Left kidney (tissue), 2 donors: Measurements from ENCODE around the gene KCNIP3. TPM values are rescaled to one million over a fixed set of nuclear protein-coding genes. Genes with fewer than 3 reads are reported as not detected.
A peak's percentile ranks its signal among the peaks of the same experiment; 100 is the strongest.
"Not testable (repeated sequence)": the region's sequence is repeated elsewhere in the genome, so short reads cannot be mapped to it uniquely, and the experiment has no call there.

ENCODE experiments used
- DNase-seq: peaks from one replicate; pipeline ENCODE4 v3.0.0-alpha.2; 2013
- polyA plus RNA-seq: library from polyadenylated mRNA; unstranded; fragments of 120-200 nt; gene quantifications from one replicate; pipeline ENCODE4 v1.2.1, GENCODE V29; 2013; ENCODE audit not compliant: insufficient read length

KCNIP3 gene
- polyA plus RNA-seq, 1 donor = 17.7 TPM

DNA sequence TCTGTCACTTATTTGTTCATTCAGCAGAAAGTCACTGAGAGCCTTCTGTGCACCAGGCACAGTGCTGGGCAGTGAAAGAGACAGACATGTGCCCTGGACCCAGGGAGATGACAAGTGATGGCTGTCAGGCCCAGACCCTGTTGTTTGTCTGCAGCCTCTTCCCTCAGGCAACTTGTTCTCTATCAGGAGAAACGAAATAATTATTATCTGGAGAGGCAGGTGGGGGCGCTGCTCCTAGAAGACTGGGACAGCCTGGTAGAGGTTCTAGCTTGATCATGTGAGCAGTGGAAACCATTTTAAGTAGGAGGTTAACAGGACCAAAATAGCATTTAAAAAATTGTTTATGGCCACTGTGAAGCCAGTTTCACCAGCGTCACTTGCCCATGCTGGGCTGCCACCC, 107.5 kb downstream of the KCNIP3 start:
- DNase-seq = not testable (repeated sequence)

- DNase-seq = not testable (repeated sequence)
These were observed 114.1 kb downstream of the KCNIP3 start for GRCh38 chr2:95411239-95411638.

GRCh38 chr2:95414015-95414594, 117.0 kb downstream of the KCNIP3 start:
- peak; percentile 55 for DNase-seq

- not testable (repeated sequence) for DNase-seq
These were observed 118.0 kb downstream of the KCNIP3 start for GRCh38 chr2:95415138-95415537.

DNA sequence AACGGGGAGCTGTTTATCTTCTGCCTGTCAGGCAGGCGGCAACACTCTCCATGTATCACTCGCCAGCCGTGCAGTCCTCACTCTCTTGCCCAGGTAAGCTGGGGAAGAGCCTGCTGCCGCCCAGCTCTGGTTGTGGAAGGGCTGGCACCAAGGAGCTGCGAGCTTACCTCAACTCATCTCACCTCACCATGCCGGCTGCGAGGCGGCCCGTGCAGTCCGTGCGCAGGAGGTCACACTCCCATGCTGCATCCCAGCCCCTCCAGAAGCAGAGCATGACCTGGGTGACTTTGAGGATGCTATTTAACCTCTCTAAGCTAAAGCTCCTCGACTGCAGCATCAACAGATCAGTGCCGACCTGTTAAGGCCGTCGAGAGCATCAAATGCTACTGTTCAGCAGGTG, 118.4 kb downstream of the KCNIP3 start:
- not testable (repeated sequence) for DNase-seq

DNA sequence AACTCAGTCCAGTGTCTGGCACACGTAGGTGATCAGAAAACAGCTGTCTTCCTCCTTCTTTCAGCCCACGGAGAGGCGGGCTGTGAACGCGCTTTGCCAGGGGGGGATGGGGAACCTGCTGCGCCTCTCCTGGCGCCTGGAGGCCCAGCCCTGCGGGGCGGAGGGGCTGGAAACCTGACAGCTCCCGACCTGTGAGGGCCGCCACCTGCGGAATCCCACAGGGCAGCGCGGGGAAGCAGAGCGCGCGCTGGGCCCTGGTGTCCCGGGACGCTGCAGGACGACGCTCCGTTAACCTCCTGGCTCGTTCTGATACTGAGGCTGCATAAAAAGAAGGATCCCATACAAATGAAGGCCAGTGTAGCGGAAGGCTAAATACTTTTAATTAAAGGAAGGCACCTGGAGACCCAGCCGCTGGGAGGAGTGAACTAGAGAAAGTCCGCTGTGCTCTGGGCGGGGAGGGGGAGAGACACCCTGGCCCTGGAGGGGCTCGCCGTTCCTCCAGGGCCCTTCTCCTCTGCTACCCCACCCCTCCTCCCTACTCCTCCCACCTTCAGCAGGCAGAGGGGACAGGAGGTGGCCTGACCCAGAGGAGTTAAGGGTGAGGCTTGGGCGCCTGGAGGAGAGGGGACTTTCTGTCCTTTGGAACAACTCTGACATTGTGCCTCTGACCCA, 130.2 kb downstream of the KCNIP3 start:
- not testable (repeated sequence) for DNase-seq

GRCh38 chr2:95429748-95430467, 132.8 kb downstream of the KCNIP3 start:
- DNase-seq = not testable (repeated sequence)

DNA sequence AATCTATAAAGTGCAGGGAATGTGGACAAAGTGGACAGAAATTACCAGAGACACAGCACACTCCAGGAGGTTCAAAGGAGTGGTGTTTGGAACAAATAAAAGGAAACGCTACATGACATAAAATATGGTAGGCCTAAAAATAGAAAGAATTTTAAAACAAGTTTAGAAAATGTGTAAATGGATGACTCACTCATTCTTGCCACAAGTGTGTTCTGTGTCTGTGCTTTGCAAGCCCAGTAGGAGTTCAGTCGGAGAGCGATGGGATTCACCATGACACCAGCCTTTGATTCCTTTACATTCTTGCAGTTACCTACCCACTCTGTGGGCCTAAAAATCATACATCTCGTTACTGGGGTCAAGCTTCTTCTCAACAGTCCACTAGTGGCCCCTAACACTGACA, 136.2 kb downstream of the KCNIP3 start:
- DNase-seq = not testable (repeated sequence)

GRCh38 chr2:95433973-95434372, 136.8 kb downstream of the KCNIP3 start:
- DNase-seq = not testable (repeated sequence)

GRCh38 chr2:95434507-95435076, 137.4 kb downstream of the KCNIP3 start:
- not testable (repeated sequence) for DNase-seq

- DNase-seq = not testable (repeated sequence)
These were observed 138.2 kb downstream of the KCNIP3 start for GRCh38 chr2:95435162-95435871.

Other genes with a start within 250 kb of the KCNIP3 start
- 85.6 TPM for gene MRPS5, start 175.5 kb upstream of the KCNIP3 start, polyA plus RNA-seq
- gene ZNF514, start 137.5 kb upstream of the KCNIP3 start, polyA plus RNA-seq = 33.3 TPM
- 9.0 TPM for gene ZNF2, start 131.5 kb upstream of the KCNIP3 start, polyA plus RNA-seq
- gene ZNF892, start 89.8 kb upstream of the KCNIP3 start, polyA plus RNA-seq = 7.6 TPM
- gene PROM2, start 22.9 kb upstream of the KCNIP3 start, polyA plus RNA-seq = 39.1 TPM
- gene FAHD2A, start 105.4 kb downstream of the KCNIP3 start, polyA plus RNA-seq = 40.8 TPM
- gene TRIM43B, start 187.4 kb downstream of the KCNIP3 start, polyA plus RNA-seq = 0.17 TPM